HG03139 (cell line): ENCODE measurements around the gene NOCT.
"Not testable (repeated sequence)": the region's sequence is repeated elsewhere in the genome, so short reads cannot be mapped to it uniquely, and the experiment has no call there.

Source experiments
- ATAC-seq: cut with Tn5 transposase; IDR thresholded peaks from one replicate; pipeline ENCODE4 v1.9.1; 2021; ENCODE audit not compliant: unreplicated experiment

The NOCT gene, protein sequence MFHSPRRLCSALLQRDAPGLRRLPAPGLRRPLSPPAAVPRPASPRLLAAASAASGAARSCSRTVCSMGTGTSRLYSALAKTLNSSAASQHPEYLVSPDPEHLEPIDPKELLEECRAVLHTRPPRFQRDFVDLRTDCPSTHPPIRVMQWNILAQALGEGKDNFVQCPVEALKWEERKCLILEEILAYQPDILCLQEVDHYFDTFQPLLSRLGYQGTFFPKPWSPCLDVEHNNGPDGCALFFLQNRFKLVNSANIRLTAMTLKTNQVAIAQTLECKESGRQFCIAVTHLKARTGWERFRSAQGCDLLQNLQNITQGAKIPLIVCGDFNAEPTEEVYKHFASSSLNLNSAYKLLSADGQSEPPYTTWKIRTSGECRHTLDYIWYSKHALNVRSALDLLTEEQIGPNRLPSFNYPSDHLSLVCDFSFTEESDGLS

DNA sequence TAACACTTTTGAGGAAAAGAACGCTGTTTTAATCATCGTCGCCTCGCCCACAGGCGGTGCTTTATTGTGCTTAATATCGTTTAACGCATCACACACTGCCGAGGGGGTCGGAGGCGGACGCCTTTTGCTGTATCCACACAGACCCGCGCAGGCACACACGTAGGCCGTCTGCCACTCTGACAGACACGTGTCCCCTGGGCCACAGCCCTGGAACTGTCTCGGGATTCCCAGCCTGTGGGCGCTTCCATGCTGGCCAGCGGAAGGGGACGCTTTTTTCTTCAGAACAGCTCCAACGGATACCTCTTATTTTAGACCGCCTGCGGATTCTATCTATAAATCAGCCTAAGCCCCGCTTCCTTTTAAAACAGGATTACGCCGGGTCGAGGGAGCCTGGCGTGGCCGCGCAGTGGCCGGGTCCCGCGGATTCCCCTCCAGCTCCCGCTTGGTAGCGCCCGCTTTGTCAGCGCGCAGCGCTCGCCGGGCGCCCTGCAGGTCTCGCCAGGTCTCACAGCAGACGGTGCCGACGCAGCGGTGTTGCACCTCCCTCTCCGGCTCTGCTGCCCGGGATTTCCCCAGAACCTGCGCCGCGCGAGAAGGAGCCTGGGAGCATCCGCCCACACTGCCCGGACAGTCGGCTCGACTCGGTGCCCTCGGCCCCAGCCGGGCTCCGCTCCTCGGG lies at the start of gene NOCT:
NOCT (plus strand) TSS at position 513 of the 679 bp plus-strand sequence. CDS start 201 bp downstream, outside the sequence.
- peak; percentile 93 for ATAC-seq

DNA sequence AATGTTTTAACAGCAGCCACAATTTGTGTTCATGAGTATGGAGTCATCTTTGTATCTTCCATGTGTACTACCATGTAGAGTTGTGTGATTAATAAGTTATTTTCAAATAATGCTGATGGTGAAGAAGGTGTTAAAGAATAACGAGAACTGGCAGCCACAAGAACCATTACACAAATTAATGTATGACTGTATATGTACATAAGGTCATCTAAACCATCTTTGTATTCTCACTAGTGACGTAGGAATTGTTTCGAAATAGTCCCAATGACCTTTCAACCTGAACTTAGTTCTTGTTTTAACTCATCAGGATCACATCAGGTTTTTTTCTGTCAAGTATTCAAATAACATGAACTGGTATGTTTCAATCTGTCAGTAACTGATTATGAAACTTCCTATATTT lies 48.3 kb upstream of the NOCT start:
- ATAC-seq = peak; percentile 93

DNA sequence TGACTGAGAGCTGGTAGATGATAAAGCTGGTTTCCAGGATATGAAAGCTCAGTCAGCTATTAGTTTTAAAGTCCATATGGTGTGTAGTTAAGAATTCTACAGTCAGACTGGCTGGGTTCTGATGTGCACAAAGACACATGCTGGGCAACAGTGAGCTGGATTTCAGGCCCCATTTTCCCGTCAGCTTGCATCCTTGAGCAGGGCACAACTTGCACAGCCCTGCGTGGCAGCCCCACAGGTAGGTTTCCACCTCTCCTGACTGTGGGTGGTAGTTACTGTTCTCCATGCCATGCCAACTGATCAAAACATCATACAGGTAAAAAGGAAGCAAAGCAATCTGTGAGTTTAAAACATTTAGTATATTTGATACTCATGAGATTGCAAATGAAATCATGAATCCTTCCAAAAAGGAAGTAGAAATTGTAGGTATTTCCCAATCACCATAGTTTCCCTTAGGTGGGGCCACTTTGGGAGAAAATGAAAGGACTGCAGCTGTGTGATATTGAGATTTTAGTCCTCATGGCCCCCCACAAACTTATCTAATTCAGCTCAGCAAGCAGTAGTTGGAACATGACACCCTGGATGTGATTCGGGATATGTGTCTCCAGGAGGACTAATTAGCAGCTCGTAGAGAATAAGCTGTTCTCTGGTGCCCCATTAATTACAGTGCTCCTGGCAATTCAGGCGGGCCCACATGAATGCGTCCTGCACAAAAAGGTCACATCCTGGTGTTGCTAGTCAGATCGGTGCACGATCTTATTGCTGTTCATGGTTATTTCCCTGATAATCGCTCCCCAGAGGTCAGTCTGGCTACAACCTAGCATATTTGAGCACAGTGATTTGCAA lies 42.4 kb upstream of the NOCT start:
- no peak for ATAC-seq

DNA sequence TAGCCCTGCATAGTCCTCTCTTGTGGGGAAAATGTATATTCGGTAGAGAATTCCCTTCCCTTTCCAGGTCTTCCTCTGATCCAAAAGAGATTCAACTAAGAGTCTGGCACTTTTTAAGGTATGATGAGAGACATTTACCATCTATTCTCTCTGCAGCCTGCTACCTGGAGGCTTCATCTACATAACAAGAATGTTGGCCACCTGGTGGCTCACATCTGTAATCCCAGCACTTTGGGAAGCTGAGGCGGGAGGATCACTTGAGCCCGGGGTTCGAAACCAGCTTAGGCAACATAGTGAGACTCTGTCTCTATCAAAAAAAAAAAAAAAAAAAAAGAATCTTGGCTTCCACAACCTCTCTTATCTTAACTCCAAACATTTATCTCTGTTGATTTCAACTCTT lies 40.4 kb upstream of the NOCT start:
- ATAC-seq = no peak

DNA sequence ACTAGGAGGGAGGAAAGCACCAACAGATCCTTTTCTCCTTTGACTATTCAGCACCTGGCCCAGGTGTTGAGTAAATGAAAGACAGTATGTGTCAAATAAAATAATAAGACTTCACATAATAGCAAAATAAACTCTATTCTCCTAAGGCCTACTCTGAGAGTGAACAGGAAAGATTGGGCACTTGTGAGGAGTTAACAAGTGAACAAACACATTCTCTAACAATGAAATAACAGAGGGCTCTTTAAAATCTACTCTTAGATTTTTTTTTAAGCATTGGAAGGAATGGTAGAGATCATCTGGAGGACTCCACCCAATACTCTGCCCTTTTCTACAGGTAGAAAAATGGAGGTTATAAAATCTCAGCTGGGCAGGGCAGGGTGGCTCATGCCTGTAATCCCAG lies 39.1 kb upstream of the NOCT start:
- no peak for ATAC-seq

DNA sequence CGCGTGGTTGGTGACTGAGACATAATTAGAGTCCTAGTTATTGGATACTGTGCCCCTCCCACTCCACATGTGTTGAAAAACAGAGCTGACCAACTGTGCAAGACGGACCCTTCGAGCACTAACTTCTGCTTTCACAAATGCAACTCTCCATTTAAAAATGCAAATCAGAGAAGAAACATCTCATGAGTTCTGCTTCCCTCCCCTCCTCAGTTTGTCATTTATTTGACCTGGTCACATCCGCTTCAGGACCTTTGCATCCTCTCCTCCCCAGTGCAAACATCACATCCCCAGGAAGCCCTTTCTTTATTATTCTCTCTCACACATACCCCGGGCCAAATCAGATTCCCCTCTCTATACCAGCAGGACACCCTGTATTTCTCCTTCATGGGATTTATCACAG lies 38.1 kb upstream of the NOCT start:
- ATAC-seq = peak; percentile 98

DNA sequence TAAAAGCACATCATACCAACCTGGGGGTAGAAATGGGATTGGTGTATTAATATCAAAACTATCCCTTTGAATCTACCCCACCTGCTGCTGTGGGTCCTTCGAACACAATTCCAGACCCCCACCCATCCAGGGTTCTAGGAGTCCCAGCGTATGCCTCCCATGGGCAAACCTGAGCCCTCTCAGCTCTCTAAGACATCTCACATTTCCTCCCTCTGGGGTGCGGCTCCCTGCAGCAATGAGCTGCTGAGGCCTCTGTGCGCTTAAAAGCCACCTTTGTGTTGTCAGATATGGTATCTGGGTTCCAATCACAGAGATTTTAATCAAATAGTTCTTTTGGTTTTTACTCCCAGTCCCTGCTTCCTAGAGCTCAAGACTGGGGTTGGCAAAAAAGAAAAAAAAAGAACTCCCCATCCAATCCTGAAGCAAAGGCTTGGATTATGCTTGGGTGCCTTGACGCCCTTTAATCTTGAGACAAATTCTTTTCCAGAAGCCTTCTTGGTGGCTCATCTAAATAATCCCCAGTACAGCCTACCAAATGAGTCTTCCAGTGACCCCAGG lies 37.5 kb upstream of the NOCT start:
- ATAC-seq = no peak

DNA sequence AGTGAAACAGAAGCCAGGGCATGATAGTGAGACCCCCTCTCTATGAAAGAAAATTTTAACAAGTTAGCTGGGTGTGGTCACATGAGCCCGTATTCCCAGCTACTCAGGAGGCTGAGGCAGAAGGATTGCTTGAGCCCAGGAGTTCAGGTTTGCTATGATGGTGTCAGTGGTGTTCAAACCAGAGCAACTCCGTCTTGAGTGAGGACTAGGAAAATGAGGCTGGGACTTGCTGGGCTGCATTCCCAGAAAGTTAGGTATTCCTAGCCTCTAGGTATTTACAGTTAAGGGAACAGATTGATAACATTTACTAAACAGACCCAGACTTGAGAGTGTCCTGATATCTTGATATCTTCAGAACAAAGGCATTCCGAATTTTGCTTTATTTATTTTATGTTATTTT lies 37.0 kb upstream of the NOCT start:
- ATAC-seq = no peak

DNA sequence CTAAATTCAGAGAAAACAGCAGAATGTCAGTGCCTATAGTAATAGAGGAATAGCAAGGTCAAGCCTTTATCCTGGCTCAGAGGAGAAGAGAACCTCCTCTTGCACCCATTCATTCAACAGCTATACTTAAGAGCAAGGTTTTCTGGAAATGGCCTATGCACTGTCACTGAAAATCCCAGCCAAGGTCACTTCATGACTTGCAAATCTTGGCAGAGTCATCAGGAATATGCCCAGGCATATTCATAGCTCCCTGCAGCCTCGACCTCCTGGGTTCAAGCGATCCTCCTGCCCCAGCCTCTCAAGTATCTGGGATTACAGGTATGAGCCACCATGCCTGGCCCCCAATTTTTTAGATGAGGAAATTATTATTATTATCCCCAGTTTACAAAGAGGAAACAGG lies 35.8 kb upstream of the NOCT start:
- no peak for ATAC-seq

DNA sequence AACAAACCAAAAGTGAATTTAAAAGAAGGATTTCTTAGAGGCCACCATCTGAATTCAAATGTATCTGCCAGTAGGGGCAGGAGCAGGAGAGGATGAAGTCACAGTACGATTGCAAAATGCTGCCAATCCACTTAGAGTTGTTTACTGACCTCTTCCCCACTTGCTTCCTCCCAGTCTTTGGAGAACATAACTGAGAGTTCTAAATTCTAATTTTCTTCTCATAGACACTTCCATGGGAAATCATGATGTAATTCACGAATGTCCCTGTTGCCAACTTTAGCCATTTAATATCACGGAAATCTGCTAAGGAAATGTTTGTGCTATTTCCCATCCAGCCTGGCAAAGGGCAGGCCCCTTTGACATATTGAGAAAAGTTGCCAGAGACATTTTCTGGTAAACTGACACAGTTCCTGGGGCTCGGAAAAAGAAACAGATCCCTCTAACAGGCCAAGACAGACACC lies 33.6 kb upstream of the NOCT start:
- no peak for ATAC-seq

DNA sequence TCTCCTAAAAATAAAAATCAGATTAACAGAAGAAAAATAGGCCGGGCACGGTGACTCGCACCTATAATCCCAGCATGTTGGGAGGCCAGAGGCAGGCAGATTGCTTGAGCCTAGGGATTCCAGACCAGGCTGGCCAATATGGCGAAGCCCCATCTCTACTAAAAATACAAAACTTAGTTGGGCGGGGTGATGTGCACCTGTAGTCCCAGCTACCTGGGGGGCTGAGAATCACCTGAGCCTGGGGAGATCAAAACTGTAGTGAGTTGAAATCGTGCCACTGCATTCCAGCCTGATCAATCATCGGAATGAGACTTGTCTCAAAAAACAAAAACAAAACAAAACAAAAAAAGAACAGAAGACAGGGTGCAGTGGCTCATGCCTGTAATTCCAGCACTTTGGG lies 32.8 kb upstream of the NOCT start:
- ATAC-seq = no peak

DNA sequence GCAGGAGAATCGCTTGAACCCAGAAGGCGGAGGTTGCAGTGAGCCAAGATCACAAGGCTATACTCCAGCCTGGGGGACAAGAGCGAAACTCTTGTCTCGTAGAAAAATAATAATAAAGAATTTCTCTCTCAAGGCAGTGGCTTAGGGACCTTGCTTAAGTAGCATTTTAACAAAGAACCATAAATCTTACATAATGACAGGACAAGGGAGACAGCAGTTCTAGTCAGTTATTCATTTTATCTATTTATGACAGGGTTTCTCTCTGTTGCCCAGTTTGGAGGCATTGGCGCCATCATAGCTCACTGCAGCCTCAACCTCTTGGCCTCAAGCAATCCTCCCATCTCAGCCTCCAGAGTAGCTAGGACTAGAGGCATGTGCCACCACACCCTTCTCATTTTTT lies 31.9 kb upstream of the NOCT start:
- ATAC-seq = no peak

DNA sequence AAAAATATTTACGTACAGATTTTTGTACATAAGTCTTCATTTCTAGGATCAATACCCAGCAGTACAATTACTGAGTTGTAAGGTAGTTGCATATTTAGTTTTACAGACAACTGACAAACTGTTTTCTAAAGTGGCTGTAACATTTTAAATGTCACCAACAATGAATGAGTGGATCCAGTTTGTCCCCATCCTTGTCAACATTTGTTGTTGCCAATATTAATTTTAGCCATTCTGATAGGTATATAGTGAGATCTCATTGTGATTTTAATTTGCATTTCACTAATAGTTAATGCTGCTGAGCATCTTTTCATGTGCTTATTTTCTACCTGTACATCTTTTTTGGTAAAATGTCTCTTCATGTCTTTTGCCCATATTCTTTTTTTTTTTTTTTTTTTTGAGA lies 30.9 kb upstream of the NOCT start:
- no peak for ATAC-seq

DNA sequence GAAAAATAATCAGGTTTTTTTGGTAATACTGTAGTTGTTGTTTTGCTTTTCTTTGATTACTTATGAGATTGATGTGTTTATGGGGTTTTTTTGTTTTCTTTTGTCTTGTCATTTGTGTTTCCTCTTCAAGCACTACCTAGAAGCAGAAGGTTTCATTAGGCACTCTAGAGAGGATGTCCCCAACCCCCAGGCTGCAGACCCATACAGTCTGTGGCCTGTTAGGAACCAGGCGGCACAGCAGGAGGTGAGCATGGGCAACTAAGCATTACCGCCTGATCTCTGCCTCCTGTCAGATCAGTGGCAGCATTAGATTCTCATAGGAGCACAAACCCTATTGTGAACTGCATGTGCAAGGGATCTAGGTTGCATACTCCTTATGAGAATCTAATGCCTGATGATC lies 22.9 kb upstream of the NOCT start:
- ATAC-seq = no peak

DNA sequence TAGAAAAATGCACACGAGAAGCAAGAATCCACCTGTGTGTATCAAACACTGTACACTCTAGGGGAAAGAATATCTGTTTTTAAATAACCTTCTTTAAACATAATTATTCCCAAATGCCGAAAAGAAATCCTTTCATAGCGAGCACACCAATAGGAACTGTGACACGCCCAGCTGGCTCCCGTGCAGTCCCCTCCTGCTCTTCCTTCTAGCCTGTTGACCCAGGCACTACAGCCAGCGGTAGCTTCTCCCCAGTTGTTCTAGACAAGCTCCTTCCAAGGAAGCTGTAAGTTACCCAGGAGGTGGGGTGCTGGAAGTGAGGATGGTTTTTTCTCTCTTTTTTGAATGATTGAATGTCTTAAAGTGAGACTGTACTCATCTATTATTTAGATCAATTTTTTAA lies 19.5 kb upstream of the NOCT start:
- no peak for ATAC-seq

DNA sequence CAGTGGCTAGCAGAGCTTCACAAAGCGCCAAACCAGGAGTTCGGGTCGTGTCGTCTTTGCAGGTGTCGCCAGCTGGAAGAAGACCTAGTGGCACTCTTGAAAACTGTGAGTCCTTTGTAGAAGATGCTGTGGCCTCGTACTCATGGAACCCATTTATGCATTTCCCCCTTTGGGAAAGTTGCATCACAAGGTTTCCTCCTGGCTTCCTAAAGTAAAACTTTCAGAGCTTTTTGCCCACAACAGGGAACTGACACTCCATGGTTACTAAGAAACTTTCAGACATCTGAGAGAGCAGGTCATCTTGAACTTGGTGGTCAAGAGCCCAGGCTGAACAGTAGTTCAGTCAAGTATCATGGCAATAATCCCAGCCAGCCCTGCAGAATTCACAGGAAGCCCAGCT lies 15.9 kb upstream of the NOCT start:
- ATAC-seq = no peak

DNA sequence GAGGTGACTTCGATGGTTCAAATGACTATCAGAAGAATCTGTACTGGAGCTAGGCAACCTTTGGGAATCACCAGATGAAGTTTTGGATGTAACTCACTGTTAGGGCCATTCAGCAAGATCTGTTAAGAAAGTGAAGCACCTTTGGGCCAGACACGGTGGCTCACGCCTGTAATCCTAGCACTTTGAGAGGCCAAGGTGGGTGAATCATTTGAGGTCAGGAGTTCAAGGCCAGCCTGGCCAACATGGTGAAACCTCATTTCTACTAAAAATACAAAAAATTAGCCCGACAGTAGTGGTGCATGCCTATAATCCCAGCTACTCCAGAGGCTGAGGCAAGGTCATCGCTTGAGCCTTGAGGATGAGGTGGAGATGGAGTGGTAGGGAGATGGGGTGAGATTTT lies 15.4 kb upstream of the NOCT start:
- ATAC-seq = not testable (repeated sequence)

DNA sequence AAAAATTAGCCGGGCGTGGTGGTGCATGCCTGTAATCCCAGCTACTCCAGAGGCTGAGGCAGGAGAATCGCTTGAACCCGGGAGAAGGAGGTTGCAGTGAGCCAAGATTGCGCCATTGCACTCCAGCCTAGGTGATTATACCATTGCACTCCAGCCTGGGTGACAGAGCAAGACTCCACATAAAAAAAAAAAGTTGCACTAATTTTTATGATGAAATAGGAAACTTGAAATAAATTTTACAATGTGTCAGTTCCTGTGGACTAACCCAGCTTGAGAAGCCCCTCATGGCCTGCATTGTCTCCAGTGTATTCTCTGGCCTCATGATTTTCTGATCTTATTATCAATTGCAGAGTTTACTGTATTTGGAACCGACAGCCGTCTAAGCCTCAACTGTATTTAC lies 14.2 kb upstream of the NOCT start:
- not testable (repeated sequence) for ATAC-seq

DNA sequence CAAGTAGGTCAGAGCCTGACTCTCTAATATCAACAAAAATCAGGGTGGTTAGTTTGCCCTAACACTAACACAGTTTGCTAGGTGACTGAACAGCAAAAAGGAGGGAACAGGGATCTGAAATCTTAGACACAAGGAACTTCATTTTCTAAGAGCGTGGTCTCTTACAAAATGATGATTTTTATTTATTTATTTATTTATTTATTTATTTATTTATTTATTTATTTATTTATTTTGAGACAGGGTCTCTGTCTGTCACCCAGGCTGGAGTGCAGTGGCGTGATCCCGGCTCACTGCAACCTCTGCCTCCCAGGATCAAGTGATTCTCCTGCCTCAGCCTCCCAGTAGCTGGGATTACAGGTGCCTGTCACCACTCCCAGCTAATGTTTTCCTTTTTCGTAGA lies 11.9 kb upstream of the NOCT start:
- ATAC-seq = not testable (repeated sequence)

DNA sequence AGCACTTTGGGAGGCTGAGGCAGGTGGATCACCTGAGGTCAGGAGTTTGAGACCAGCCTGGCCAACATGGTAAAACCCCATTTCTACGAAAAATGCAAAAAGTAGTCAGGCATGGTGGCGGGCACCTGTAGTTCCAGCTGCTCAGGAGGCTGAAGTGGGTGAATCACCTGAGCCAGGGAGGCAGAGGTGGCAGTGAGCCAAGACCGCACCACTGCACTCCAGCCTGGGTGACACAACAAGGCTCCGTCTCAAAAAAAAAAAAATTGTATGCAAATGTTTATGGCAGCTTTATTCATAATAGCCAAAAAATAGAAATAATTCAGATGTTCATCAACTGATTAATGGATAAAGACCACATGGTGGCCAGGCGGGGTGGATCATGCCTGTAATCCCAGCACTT lies 9.8 kb upstream of the NOCT start:
- ATAC-seq = no peak

DNA sequence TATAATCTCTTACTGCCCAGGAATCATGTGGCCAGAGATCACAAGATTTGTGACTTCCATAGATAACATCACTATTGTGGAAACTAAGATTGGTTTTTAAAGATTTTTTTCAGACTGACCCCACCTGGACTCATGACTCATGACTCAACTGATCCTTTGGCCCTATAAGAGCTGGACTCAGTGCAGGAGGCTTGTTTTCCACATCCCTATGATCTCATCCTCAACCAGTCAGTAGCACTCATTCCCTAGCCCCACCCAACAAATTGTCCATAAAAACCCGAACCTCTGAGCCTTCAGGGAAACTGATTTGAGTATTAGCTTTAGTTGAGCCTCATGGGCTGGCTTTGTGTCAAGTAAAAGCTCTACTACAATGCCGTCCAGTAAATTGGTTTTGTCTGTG lies 7.9 kb upstream of the NOCT start:
- ATAC-seq = no peak
